UCSD-AML1 (cell line): ENCODE measurements around the gene CAPN12.
"Not testable (repeated sequence)": the region's sequence is repeated elsewhere in the genome, so short reads cannot be mapped to it uniquely, and the experiment has no call there.

Experiments
- DNase-seq: peaks from one replicate; lab custom pipeline; 2025; ENCODE audit not compliant: unreplicated experiment; lab: John Stamatoyannopoulos, UW

CAPN12 gene, protein sequence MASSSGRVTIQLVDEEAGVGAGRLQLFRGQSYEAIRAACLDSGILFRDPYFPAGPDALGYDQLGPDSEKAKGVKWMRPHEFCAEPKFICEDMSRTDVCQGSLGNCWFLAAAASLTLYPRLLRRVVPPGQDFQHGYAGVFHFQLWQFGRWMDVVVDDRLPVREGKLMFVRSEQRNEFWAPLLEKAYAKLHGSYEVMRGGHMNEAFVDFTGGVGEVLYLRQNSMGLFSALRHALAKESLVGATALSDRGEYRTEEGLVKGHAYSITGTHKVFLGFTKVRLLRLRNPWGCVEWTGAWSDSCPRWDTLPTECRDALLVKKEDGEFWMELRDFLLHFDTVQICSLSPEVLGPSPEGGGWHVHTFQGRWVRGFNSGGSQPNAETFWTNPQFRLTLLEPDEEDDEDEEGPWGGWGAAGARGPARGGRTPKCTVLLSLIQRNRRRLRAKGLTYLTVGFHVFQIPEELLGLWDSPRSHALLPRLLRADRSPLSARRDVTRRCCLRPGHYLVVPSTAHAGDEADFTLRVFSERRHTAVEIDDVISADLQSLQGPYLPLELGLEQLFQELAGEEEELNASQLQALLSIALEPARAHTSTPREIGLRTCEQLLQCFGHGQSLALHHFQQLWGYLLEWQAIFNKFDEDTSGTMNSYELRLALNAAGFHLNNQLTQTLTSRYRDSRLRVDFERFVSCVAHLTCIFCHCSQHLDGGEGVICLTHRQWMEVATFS

DNA sequence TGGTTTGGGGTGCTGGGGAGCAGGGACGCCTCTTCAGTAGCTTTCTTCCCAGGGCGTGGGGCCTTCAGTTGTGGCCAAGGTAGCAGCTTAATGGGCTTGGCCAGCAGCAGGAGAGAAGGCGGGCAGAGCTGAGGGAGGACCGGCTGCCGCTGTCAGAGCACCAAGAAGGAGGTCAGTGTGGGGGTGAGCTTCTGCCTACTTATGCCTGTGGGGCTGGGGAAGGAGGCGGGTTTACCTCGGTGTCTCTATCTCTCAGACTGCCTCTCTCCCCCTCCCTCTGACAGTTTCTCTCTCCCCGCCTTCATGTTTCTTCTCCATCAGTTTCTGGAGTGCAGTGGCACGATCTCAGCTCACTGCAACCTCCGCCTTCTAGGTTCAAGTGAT, at the start of gene CAPN12:
Gene CAPN12, minus strand, starts transcription at position 177 of the 384 bp plus-strand sequence. CDS start 309 bp downstream, outside the sequence.
- no peak for DNase-seq

DNA sequence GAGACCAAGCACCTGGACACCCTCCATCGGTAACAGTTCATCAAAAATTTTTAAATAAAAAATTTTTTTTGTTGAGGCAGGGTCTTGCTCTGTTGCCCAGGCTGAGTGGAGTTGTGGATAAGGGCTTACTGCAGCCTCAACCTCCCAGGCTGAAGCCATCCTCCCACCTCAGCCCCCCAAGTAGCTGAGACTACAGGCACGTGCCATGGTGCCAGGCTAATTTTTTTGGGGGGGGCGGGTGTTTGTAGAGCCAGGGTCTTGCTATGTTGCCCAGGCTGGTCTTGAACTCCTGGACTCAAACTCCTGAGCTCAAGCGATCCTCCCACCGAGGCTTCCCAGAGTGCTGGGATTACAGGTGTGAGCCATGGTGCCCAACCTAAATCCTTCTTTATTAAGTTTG, 49.4 kb upstream of the CAPN12 start:
- DNase-seq, result no peak

DNA sequence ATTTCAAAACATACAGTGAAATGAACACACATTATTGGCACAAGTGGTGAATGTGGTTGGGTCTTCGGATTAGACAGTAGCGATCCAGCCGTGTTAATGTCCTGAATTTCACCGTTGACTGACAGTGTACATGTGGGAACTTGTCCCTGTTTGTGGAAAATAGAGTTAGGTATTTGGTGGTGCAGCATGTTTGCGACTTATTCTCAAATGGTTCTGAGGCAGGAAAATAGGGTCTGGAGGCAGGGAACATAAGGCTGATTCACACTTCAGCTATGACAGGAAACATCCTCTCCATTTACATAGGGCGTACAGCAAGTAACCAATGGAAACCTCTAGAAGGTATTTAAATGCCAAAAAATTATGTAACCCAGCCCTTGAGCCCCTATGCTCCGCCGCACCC, 48.9 kb upstream of the CAPN12 start:
- DNase-seq, result no peak

DNA sequence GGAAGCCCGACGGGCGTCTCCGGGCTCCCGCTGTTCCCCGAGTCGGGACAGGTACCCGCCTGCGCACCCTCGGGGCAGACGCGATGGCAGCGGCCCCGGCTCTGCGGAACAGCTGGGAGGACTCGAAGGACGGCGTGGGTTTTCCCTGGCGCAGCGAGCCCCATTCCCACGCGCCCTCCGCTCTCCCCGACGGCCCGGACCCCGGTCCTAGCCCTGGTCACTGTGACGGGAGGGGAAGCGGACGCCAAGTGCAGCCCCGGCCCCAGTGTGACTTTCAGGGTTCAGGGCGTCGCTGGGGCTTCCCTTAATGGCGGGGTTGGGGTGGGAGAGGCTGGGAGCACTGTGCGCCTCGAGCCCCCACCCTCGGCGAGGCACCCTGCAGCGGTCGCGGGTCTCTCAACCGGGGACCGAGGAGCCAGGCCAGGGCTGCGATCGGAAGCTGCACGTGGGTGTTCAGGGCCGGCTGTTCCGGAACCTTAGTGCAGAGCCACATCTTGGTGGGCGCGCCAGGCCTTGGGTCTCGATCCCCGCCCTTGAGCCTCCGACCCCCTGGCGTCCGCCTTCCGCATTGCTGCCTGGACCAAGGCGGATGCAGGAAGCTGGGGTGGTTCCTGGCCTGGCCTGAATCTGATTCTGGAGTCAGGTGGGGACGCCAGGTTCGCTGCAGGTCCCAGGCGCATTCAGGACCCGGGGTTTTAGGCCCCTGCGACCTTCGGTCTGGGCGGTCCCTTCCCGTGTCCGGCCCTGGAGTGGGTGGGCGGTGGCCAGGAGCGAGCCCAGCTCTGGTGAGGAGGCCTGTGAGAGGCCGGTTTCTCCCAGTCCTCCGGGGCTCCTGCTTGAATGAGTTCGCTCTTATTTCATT, 48.2 kb upstream of the CAPN12 start:
- DNase-seq, result no peak

DNA sequence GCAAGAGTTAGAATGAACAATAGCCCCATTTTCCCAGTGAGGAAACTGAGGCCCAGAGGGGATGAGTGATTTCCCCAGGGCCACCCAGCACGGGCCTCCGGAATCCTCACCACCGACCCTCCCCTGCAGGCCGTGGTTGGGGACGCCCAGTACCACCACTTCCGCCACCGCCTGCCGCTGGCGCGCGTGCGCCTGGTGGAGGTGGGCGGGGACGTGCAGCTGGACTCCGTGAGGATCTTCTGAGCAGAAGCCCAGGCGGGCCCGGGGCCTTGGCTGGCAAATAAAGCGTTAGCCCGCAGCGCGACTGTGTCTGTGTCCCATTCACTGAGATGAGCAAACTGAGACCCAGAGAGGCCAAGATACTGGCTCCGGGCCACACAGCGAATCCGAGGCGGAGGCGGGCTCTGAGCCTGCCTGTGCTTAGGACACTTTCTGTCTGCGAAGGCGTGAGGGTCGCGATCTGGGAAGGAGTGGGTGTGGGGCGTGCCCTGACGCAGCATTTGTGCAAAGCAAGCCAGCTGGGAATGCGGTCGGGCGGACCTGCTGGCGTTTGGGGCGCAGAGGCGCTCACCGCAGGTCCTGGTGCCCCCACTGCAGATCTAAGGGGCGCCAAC, 47.3 kb upstream of the CAPN12 start:
- not testable (repeated sequence) for DNase-seq

DNA sequence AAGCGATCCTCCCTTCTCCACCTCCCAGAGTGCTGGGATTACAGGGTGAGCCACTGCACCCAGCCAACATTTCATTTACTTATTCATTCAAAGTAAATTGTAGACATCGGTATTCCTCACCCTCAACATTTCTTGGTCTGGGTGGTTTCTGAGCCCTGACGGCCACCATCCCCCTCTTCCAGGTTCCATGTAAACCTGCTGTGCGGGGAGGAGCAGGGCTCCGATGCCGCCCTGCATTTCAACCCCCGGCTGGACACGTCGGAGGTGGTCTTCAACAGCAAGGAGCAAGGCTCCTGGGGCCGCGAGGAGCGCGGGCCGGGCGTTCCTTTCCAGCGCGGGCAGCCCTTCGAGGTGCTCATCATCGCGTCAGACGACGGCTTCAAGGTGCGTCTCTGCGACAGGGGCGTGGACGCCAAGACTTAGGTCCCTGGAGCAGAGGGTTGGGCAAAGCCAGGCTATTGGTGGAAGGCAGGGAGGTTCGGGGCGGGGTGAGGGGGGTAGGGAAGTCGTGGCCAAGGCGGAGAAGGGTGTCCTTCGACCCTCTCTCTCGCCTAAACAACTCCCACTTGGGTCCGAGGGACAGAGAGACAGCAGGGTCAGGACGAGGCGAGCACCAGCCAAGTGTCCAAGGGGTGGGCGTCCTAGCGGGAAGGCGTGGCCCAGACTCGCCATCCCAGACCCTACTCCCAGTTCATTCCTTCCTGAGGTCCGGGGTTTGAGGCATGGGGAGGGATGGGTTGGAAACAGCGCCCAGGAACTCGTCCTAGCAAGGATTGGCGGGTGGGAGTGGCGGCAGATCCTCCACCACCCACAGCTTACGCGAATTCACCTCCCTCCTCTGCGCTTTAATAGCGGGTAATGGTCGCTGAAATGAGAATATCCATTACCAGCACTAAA, 46.5 kb upstream of the CAPN12 start:
- DNase-seq, result not testable (repeated sequence)

DNA sequence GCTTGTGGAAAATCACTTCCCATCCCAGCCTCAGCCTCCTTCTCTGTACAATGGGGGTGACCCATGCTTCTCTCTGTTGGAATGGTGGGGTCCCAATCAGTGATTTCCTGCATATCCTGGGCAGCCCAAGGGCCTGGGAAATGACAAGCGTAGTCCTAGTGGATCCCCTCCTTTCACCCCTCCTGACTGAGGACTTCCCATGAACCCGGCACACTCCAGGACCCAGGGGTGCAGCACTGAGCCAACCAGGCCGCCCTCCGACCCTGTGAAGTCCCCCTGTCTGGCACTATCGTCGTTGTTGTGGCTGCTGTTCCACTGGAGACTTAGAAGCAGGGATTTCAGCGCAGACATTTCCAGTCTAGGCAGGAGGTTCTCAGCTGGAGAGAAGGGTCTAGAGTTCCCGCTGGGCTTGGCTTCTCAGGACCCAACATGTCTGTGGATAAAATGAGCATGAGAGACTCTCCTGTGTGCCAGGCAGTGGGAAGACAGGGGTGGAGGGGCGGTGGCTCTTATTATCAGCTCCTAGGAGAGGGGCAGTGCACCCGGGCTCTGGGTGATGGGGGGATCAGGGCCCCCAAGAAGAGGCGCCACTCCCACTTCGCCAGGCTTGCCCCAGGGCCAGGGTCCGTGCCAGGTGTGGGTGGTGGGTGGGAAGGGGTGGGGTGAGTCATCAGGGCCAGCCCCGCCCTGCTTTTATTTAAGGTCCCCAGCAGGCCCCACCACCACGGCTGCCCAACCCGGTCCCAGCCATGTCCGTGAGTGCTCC, 44.4 kb upstream of the CAPN12 start, which contains the start of gene LGALS7B:
Gene LGALS7B, plus strand, starts transcription at position 723 of the 766 bp plus-strand sequence. Its CDS starts 27 bp downstream, at position 750.
- DNase-seq, result no peak

DNA sequence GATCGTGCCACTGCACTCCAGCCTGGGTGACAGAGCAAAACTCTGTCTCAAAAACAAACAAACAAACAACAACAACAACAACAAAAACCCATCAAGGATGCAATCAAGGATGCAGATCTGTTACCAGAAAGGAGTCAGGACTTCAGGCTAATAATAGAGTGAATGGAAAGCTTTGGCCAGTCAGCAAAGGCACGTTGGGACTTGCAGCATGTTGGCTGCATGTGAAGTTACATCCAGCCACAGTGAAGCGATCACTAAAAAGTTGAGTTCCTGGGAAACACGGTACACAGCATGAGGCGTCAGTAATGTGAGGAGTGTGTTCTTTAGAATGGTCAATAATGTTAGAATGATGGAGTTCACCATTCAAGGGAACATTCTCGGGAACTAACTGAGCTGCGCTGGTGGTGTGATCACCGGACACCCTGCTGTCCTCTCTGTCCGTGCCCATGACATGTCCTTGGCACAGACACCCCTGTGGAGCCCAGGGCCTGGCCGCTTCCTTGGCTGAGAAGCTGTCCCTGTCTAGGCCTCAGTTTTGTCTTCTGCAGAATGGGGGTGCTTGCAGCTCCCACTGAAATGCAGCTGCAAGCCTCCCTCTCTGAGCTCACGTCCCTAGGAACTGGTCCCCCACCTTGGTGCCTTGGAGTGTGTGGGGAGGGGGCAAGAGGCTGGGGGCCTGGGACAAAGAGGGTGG, 42.4 kb upstream of the CAPN12 start:
- no peak for DNase-seq

DNA sequence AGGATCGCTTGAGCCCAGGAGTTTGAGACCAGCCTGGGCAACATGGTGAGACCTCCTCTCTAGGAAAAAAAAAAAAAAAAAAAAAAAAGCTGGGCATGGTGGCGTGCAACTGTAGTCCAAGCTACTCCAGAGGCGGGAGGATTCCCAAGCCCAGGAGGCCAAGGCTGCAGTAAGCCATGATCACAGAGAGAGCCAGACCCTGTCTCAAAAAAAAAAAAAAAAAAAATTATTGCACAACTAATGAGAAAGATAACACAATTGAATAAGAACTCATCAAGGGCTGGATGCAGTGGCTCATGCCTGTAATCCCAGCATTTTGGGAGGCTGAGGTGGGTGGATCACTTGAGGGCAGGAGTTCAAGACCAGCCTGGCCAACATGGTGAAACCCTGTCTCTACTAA, 41.8 kb upstream of the CAPN12 start:
- not testable (repeated sequence) for DNase-seq

DNA sequence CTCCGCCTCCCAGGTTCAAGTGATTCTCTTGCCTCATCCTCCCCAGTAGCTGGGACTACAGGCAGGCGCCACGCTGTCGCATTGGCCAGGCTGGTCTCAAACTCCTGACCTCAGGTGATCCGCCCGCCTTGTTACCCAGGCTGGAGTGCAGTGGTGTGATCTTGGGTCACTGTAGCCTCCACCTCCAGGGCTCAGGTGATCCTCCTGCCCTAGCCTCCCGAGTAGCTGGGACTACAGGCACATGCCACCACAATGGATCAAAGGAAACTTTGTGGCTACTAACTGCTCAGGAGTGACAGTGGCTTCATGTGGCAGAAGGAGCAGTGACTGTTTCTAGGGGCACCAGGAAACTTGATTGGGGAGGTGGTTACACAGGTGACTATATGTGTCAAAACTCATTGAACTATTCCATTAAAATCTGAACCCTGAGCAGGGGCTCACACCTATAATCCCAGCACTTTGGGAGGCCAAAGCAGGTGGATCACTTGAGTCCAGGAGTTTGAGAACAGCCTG, 41.0 kb upstream of the CAPN12 start:
- no peak for DNase-seq

DNA sequence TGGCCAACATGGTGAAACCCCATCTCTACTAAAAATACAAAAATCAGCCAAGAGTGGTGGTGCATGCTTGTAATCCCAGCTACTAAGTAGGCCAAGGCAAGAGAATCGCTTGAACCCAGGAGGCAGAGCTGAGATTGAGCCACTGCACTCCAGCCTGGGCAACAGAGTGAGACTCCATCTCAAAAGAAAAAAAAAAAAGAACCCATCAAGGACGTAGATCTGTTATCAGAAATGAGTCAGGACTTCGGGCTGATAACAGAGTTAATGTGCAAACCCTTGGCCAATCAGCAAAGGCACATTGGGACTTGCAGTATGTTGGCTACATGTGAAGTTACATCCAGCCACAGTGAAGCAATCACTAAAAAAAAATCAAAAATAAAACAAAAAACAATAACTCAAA, 40.0 kb upstream of the CAPN12 start:
- DNase-seq, result no peak

DNA sequence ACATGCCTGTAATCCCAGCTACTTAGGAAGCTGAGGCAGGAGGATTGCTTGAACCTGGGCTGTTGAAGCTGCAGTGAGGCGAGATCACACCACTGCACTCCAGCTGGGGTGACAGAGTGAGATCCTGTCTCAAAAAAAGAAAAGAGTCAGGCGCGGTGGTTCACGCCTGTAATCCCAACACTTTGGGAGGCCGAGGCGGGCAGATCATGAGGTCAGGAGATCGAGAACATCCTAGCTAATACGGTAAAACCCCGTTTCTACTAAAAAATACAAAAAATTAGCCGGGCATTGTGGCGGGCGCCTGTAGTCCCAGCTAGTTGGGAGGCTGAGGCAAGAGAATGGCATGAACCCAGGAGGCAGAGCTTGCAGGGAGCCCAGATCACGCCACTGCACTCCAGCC, 37.9 kb upstream of the CAPN12 start:
- DNase-seq, result not testable (repeated sequence)

DNA sequence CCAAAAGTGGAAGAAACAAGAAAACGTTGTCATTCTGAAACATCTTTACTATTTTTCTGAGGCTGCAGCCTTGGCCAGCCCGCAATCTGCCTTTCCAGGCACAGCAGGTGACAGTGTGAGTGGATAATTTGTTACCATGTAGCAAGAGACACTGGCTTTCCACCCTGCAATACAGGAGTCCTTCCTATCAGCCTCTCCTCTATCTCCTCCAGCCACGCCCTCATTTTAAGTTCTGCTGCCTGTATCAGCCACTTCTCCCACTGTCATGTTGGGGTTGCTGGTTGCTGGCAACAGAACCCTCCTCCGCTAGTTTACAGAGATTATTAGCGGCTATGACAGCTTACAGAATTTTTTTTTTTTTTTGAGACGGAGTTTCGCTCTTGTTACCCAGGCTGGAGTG, 36.8 kb upstream of the CAPN12 start:
- no peak for DNase-seq

DNA sequence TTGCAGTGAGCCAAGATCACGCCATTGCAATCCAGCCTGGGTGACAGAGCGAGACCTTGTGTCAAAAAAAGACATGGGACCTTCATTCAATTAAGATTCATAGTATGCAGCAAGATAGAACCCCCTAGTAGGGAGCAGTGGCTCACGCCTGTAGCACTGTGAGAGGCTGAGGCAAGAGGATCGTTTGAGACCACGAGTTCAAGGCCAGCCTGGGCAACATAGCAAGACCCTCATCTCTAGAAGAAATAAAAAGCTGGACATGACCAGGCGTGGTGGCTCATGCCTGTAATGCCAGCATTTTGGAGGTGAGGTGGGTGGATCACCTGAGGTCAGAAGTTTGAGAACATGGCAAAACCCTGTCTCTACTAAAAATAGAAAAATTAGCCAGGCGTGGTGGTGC, 36.2 kb upstream of the CAPN12 start:
- DNase-seq, result no peak

DNA sequence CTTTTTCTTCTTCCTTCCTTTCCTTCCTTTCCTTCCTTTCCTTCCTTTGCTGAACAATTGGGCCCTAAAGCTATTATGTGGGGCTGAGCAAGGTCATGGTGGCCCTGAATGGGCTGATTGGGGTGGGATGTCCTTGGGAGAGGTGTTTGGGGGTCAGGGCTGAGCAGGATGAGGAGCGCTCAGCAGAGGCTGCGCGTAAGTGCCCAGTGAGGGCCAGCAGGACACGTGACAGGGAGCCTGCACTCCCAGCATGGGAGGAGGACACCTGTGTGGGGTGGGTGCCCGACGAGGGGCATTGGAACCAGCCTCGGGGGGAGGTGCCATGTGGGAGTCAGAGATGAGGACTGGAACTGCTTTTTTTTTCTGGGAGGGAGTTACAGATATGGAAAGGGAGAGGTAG, 34.5 kb upstream of the CAPN12 start:
- no peak for DNase-seq

DNA sequence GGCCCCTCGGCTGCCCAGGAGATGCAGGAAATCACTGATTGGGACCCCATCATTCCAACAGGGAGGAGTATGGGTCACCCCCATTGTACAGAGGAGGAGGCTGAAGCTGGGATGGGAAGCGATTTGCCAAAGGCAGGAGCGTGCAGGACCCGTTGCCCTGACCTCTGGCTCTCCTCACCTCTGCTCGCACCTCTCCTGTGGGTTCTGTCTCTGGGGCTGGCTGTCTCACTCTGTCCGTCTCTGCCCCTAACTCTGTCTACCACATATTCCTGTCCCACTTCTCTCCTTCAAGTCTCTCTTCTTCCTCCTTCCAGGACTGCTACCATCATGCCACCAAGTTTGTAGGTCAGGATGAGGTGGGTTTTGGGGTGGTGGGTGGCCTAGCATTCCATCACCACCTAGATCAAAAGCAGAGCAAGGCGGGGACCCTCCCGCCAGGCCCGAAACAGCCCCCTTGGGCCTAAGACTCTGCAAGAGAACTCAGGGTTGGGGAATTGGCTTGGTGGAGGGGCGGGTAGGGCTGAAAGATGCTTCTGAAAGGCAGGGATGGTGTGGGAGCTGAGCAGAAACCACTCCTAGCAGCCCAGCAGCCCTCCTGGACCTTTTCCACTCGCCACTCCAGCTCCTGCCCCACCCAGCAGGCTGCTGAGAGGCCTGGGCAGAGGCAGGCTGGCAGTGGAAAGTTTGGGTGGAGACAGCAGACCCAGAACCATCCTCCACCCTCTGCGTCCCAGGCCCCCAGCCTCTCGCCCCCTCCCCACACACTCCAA, 30.1 kb upstream of the CAPN12 start:
- DNase-seq, result no peak

DNA sequence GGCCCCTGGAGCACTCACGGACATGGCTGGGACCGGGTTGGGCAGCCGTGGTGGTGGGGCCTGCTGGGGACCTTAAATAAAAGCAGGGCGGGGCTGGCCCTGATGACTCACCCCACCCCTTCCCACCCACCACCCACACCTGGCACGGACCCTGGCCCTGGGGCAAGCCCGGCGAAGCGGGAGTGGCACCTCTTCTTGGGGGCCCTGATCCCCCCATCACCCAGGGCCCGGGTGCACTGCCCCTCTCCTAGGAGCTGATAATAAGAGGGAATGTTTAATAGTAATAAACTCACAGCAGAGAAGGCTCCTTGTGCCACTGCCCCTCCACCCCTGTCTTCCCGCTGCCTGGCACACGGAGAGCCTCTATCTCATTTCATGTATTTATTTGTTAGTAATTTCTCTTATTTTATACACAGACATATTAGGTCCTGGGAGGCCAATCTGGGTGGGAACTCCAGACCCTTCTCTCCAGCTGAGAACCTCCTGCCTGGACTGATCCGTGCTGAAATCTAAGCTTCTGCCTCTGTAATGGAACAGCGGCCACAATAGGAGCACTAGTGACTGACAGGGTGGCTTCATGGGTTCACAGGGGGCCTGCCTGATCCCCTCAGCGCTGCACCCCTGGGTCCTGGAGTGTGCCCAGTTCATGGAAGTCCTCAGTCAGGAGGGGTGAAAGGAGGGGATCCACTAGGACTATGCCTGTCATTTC, 29.3 kb upstream of the CAPN12 start, which contains the start of gene LGALS7:
Gene LGALS7, minus strand, starts transcription at position 49 of the 709 bp plus-strand sequence. Its CDS starts 25 bp downstream, at position 24.
- DNase-seq, result no peak
